ENCODE data around the gene SLC17A9. TPM values are rescaled to one million over a fixed set of nuclear protein-coding genes. Genes with fewer than 3 reads are reported as not detected.

SLC17A9 gene
- 3.8 TPM for total RNA-seq

DNA sequence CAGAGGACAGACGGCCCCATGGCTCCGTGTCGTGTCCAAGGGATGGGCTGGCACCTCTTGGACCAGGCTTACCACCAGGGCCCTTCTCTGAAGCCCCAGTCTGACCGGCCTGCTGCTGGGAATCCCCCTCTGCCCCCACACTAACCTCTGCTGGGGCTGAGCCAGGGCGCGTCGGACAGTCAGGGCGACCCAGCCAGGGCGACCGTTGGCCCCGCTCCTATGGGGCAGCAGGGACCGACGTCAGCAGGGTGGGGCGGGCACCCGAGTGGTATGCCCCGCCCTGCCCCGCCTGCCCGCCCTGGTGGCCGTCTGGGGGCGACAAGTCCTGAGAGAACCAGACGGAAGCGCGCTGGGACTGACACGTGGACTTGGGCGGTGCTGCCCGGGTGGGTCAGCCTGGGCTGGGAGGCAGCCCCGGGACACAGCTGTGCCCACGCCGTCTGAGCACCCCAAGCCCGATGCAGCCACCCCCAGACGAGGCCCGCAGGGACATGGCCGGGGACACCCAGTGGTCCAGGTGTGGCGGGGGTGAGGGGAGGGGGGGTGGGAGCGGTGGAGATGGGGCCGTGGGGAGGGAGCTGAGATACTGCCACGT lies at the start of gene SLC17A9:
TSS of gene SLC17A9 (plus strand) at position 337 of the 595 bp plus-strand sequence. CDS start at position 459, 122 bp downstream.
- peak; percentile 77 for DNase-seq (ENCODE audit: low spot score)
- ATAC-seq: peak; percentile 26
- intact Hi-C loops (cut with DNase I): no loop called here

DNA sequence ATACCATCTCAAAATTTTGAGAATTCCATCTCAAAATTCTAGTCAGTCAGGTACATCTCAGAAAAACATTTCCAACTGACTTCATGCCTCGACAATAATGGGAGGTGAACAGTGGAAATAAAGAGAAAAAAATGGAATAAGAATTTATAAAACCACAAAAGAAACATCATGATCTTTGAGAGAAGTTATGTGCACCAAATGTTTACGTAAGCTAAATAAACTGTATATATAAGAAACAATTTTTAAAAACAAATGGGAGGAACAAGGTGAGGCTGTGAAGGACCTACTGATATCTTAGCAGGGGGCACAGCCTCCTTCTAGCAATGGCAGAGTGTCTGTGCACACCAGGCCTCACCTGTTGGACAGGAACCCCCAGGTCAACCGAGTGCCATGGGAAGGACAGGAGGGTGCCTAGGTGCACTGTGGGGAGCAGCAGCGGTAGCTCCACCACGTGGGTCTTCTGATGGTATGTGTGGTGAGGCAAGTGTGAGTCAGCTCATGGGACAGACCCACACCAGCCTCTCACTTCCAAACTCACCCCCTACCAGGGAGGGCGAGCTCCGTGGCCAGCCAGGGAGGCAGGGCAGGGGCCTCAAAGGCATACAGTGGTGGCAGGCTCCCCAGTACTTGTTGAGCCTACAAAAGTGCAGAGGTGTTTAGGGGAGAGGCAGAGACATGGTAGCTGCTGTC lies 49.4 kb upstream of the SLC17A9 start:
- ATAC-seq (no peak), DNase-seq (ENCODE audit: low spot score) (no peak)
- intact Hi-C loops (cut with DNase I): loop anchor here (5.0 kb wide), 1 partner anchor 104 kb away; the partner anchor contains the start of gene BHLHE23

- DNase-seq (ENCODE audit: low spot score) (no peak), ATAC-seq (no peak)
- intact Hi-C loops (cut with DNase I): no loop called here
Measured at GRCh38 chr20:62905536-62906117, 46.9 kb upstream of the SLC17A9 start.

DNA sequence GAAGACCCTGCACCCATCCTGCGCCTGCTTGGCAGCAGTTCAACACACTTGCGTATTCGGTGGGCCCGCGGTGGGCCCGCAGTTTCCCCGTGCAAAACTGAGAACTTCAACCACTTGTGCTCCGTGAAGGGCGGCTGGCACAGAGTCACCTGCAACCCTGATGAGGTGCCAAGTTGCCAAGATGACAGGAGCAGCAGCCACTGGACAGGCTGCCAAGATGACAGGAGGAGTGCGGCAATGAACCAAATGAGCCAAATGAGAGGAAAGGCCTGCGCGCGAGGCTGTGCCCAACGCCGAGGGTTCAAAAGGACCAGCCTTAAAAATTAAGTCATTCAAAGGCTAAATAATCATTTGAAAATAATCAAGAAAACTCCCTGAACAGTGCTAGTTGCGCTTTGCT lies 46.3 kb upstream of the SLC17A9 start:
- no peak for DNase-seq (ENCODE audit: low spot score)
- no peak for ATAC-seq
- intact Hi-C loops (cut with DNase I): no loop called here

DNA sequence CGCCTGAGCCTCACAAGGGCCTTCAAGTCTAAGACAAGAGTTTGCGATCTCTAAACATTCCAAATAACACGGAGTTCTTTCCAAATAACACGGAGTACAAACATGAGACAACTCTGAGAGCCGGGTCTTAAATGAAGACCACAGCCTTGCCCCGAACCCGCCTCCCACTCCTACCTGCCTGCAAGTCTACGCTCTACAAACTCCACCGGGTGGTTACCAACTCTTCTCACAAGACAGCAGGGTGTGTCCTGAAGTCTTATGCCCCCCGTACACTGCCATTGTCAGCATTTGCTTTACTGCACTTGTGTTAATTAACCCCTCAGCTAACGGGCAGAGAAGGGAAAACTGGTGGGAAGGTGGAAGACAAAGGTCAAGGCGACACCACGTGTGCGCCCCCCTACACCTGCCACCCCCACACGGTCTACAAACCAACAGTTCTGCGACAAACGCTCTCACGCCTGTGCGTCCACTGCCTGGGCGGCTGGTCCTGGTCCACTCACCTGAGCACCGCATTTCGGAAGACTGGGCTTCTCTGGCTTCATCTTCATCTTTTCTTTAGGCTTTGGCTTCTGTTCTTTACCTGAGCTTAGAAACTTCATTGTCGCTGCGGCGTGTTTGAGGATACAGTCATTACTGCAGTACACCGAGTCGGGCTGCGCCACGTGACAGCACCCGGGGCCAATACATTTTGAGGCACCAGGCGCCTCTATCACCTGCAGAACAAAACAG lies 45.7 kb upstream of the SLC17A9 start:
- DNase-seq (ENCODE audit: low spot score) (no peak), ATAC-seq (no peak)
- intact Hi-C loops (cut with DNase I): no loop called here

- DNase-seq (ENCODE audit: low spot score): no peak
- no peak for ATAC-seq
- intact Hi-C loops (cut with DNase I): no loop called here
Measured at GRCh38 chr20:62907384-62908317, 44.9 kb upstream of the SLC17A9 start.

GRCh38 chr20:62908971-62909791 lies 43.3 kb upstream of the SLC17A9 start:
- no peak for DNase-seq (ENCODE audit: low spot score)
- ATAC-seq: no peak
- intact Hi-C loops (cut with DNase I): no loop called here

- DNase-seq (ENCODE audit: low spot score) (no peak), ATAC-seq (no peak)
- intact Hi-C loops (cut with DNase I): no loop called here
Measured at GRCh38 chr20:62910217-62910766, 42.2 kb upstream of the SLC17A9 start.

DNA sequence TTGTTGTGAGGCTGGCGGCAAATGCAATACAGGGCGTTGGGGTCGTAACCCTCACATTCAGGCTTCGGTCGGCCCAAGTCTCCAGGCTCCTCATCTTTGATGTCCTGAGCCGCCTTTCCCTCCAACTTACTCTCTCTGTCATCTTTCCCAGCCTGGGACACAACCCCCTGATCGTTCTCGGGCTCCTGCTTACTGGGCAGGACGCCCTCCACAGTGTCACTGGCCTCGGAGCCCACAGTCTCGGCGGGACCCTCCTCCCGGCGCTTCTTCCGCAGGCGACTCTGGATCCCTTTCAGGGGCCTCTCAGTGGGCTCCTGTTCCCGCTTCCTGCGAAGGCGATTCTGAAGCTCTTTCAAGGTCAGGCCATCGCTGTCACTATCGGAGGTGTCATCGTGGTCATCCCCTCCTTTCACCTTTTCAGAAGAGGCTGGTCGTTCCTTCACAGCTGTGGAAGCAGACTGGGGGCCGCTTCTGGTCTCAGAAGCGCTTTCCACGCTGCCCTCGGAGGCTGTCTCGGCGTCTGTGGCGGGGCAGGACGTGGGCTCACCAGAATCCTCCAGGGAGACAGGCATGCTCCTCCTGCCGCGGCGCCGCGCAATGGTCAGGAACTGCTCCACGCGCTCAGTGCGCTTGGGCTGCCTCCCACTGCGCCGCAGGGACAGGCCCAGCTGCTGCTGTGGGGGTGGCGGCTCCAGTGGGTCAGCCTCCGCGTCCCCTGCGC lies 41.6 kb upstream of the SLC17A9 start:
- ATAC-seq: no peak
- DNase-seq (ENCODE audit: low spot score): no peak
- intact Hi-C loops (cut with DNase I): no loop called here

- ATAC-seq (no peak), DNase-seq (ENCODE audit: low spot score) (no peak)
- intact Hi-C loops (cut with DNase I): no loop called here
Measured at GRCh38 chr20:62911701-62912280, 40.7 kb upstream of the SLC17A9 start.

GRCh38 chr20:62913043-62913630 lies 39.4 kb upstream of the SLC17A9 start:
- DNase-seq (ENCODE audit: low spot score): no peak
- intact Hi-C loops (cut with DNase I): no loop called here
- no peak for ATAC-seq

GRCh38 chr20:62914436-62914835 lies 38.1 kb upstream of the SLC17A9 start:
- DNase-seq (ENCODE audit: low spot score) (no peak), ATAC-seq (peak; percentile 25)
- intact Hi-C loops (cut with DNase I): no loop called here

DNA sequence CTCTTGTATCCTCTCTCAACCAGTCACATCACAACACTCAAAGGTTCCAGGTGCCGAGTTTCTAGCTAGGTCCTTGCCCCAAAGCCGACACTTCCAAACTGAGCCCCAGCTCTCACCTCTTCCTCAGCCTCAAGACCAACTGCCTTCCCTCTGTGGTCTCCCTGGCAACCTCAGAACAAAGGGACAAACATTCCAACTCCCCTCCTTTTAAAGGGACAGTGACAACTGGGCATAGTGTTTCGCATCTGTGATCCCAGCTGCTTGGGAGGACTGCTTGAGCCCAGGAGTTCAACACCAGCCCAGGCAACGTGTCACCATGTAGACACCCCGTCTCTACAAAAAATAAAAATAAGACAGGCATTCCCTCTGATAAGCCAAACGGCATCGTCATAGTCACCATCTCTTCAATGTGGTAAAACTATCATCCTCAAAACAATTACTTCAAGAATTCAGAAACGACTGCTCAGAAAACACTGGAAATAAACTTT lies 37.5 kb upstream of the SLC17A9 start:
- DNase-seq (ENCODE audit: low spot score) (no peak), ATAC-seq (peak; percentile 82)
- intact Hi-C loops (cut with DNase I): no loop called here

GRCh38 chr20:62916703-62917476 lies 35.6 kb upstream of the SLC17A9 start:
- ATAC-seq (no peak), DNase-seq (ENCODE audit: low spot score) (no peak)

GRCh38 chr20:62917720-62918119 lies 34.8 kb upstream of the SLC17A9 start:
- DNase-seq (ENCODE audit: low spot score) (no peak), ATAC-seq (no peak)
- intact Hi-C loops (cut with DNase I): no loop called here

More at GRCh38 chr20:62916703-62917476, 35.6 kb upstream of the SLC17A9 start:
- intact Hi-C loops (cut with DNase I): no loop called here

Measured in sciatic nerve (tissue), 2 donors.